ENCODE data around the gene MPC1.
"Not testable (repeated sequence)": the region's sequence is repeated elsewhere in the genome, so short reads cannot be mapped to it uniquely, and the experiment has no call there.

MPC1 gene

GRCh38 chr6:166379103-166379586 lies 3.6 kb downstream of the MPC1 start:
- no peak for DNase-seq

GRCh38 chr6:166377721-166378120 lies 5.0 kb downstream of the MPC1 start:
- DNase-seq: no peak

GRCh38 chr6:166375013-166375412 lies 7.7 kb downstream of the MPC1 start:
- no peak for DNase-seq

GRCh38 chr6:166370489-166370888 lies 12.3 kb downstream of the MPC1 start:
- DNase-seq: no peak

- no peak for DNase-seq
Observed at GRCh38 chr6:166369782-166370181, 13.0 kb downstream of the MPC1 start.

GRCh38 chr6:166366921-166367320 lies 15.8 kb downstream of the MPC1 start:
- DNase-seq: no peak

- no peak for DNase-seq
Observed at GRCh38 chr6:166365806-166366205, 16.9 kb downstream of the MPC1 start.

- no peak for DNase-seq
Observed at GRCh38 chr6:166365221-166365620, 17.5 kb downstream of the MPC1 start.

- DNase-seq: no peak
Observed at GRCh38 chr6:166364456-166364855, 18.3 kb downstream of the MPC1 start.

GRCh38 chr6:166362427-166362826 lies 20.3 kb downstream of the MPC1 start:
- DNase-seq: not testable (repeated sequence)

- DNase-seq: no peak
Observed at GRCh38 chr6:166361077-166361429, 21.7 kb downstream of the MPC1 start.

GRCh38 chr6:166360243-166361076 lies 22.3 kb downstream of the MPC1 start:
- DNase-seq: no peak

- no peak for DNase-seq
Observed at GRCh38 chr6:166355552-166355951, 27.2 kb downstream of the MPC1 start.

- no peak for DNase-seq
Observed at GRCh38 chr6:166354965-166355364, 27.8 kb downstream of the MPC1 start.

- no peak for DNase-seq
Observed at GRCh38 chr6:166354143-166354542, 28.6 kb downstream of the MPC1 start.

GRCh38 chr6:166353507-166353906 lies 29.2 kb downstream of the MPC1 start:
- no peak for DNase-seq

- no peak for DNase-seq
Observed at GRCh38 chr6:166352923-166353322, 29.8 kb downstream of the MPC1 start.

GRCh38 chr6:166351715-166352285 lies 30.9 kb downstream of the MPC1 start:
- peak; percentile 76 for DNase-seq

- DNase-seq: no peak
Observed at GRCh38 chr6:166348305-166348949, 34.3 kb downstream of the MPC1 start.

GRCh38 chr6:166346965-166347364 lies 35.8 kb downstream of the MPC1 start:
- no peak for DNase-seq

- DNase-seq: no peak
Observed at GRCh38 chr6:166346449-166346848, 36.3 kb downstream of the MPC1 start.

GRCh38 chr6:166345672-166346071 lies 37.1 kb downstream of the MPC1 start:
- DNase-seq: not testable (repeated sequence)

- DNase-seq: not testable (repeated sequence)
Observed at GRCh38 chr6:166344921-166345320, 37.8 kb downstream of the MPC1 start.

GRCh38 chr6:166344240-166344639 lies 38.5 kb downstream of the MPC1 start:
- no peak for DNase-seq

Measured in NCI-H2081 treated with DMSO at 0.1 percent for 48 hours (cell line).